Activated CD8-positive, alpha-beta memory T cell treated with anti-CD3 and anti-CD28 coated beads, Interleukin-2, amount 50 U/mL, for 1 hour (primary cell): Measurements from ENCODE around the gene CCL26.
"Not testable (repeated sequence)": the region's sequence is repeated elsewhere in the genome, so short reads cannot be mapped to it uniquely, and the experiment has no call there.

Experiments used
- DNase-seq: peaks from one replicate; pipeline ENCODE4 v3.0.0-alpha.2; 2020; ENCODE audit errors: extremely low read depth

The CCL26 gene

DNA sequence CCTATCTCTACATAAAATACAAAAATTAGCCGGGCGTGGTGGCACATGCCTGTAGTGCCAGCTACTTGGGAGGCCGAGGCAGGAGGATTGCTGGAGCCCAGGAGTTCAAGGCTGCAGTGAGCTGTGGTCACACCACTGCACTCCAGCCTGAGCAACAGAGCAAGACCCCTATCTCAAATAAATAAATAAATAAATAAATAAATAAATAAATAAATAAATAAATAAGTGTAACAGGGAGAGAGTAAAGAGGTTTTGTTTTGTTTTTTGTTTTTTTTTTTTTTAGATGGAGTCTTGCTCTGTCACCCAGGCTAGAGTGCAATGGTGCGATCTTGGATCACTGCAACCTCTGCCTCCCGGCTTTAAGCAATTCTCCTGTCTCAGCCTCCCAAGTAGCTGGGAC is 20.6 kb upstream of the CCL26 start:
- DNase-seq: not testable (repeated sequence)

DNA sequence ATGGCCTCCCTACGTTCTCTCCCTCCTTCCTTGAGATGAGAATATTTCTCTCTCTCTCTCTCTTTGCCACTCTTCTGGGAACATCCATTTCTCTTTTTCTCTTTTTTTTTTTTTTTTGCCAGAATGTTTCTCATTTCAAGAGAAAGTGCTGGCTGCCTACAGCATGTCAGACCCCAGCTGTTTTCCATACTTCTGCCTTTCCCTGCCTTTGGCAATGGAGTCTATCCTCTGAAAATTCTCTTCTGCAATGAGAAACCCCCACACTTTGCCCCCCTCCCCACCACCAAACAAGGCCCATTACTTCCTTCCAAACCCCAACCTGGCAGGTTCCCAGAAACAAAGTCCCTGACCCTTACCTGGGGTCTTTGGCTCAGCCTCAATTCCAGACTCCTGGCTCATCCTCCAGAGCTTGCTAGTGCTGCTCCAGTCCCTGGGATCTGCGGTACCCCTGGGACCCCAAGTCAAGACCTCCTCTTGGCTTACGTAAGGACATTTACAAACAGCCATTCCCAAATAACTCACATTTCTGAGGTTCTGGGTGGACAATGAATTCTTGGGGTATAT is 17.4 kb upstream of the CCL26 start:
- DNase-seq: no peak

DNA sequence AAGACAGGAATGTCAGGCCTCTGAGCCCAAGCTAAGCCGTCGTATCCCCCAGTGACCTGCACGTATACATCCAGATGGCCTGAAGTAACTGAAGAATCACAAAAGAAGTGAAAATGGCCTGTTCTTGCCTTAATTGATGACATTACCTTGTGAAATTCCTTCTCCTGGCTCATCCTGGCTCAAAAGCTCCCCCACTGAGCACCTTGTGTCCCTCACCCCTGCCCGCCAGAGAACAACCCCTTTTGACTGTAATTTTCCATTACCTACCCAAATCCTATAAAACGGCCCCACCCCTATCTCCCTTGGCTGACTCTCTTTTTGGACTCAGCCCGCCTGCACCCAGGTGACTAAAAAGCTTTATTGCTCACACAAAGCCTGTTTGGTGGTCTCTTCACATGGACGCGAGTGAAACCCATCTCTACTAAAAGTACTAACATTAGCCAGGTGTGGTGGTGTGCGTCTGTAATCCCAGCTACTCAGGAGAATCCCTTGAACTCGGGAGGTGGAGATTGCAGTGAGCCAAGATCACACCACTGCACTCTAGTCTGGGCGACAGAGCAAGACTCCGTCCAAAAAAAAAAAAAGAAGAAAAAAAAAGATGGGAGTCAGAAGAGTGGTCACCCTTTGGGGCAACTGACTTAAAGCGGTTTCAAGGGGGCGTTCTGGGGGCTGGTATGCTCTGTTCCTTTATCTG is 16.3 kb upstream of the CCL26 start:
- not testable (repeated sequence) for DNase-seq

DNA sequence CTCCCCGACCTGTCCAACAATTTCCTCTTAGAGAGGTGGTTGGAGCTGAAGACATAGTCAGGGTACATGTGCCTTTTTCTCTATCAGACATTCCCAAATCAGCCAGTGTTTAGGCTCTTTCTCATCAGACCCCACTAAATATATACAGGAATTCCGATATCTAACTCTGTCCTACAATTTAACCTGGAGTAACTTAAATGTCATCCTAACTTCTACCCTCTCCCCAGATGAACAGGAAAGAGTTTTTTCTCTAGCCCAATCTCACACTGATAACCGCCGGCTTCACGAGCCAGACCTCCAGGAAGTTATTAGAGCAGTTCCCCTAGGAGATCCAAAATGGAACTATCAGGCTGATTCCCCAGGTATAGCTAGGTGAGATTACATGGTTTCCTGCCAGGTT is 11.0 kb upstream of the CCL26 start:
- not testable (repeated sequence) for DNase-seq

DNA sequence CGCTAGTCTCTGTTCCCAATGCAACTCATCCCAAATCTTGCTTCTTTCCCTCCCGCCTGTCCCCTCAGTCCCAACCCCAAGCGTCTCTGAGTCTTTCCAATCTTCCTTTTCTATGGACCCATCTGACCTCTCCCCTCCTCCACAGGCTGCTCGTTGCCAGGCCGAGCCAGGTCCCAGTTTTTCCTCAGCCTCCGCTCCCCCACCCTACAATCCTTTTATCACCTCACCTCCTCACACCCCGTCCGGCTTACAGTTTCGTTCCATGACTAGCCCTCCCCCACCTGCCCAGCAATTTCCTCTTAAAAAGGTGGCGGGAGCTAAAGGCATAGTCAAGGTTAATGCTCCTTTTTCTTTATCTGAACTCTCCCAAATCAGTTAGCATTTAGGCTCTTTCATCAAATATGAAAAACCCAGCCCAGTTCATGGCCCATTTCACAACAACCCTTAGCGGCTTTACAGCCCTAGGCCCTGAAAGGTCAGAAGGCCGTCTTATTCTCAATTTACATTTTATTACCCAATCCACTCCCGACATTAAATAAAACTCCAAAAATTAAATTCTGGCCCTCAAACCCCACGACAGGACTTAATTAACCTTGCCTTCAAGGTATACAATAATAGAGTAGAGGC is 8.7 kb upstream of the CCL26 start:
- DNase-seq: not testable (repeated sequence)

DNA sequence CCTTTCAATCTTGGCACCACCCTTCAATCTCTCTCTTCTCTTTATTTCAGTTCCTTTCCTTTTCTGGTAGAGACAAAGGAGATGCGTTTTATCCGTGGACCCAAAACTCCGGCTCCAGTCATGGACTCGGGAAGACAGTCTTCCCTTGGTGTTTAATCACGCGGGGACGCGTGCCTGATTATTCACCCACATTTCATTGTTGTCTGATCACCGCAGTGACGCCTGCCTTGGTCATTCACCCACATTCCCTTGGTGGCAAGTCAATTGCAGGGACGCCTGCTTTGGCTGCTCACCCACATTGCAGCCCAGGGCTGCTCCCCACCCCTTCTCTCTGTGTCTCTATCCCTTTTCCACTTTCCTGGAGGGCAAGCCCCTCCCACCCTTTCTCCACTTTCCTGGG is 7.5 kb upstream of the CCL26 start:
- not testable (repeated sequence) for DNase-seq

DNA sequence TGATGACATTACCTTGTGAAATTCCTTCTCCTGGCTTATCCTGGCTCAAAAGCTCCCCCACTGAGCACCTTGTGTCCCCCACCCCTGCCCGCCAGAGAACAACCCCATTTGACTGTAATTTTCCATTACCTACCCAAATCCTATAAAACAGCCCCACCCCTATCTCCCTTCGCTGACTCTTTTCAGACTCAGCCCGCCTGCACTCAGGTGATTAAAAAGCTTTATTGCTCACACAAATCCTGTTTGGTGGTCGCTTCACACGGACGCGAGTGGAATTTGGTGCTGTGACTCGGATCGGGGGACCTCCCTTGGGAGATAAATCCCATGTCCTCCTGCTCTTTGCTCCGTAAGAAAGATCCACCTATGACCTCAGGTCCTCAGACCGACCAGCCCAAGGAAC is 7.0 kb upstream of the CCL26 start:
- DNase-seq: not testable (repeated sequence)

DNA sequence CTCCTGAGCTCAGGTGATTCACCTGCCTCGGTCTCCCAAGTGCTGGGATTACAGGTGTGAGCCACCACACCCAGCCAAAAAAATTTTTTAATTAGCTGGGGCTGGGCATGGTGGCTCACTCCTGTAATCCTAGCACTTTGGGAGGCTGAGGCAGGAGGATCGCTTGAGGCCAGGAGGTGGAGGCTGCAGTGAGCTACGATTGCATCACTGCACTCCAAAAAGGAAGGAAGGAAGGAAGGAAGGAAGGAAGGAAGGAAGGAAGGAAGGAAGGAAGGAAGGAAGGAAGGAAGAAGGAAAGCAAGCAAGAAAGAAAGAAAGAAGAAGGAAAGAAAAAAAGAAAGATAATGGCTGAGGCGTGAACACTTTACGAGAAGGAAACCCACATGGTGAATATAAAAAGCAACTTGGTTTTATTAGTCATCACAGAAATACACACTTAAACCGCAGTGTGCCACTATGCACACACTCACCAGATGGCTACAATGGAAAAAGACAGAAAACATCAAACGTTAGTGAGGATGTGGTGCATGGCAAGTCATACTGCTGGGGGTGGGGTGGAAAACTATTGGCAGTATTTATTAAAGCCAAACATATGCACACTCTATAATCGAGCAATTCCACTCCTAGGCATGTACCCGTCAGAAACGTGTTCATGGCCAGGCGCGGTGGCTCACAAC is 4.4 kb upstream of the CCL26 start:
- peak; percentile 25 for DNase-seq

DNA sequence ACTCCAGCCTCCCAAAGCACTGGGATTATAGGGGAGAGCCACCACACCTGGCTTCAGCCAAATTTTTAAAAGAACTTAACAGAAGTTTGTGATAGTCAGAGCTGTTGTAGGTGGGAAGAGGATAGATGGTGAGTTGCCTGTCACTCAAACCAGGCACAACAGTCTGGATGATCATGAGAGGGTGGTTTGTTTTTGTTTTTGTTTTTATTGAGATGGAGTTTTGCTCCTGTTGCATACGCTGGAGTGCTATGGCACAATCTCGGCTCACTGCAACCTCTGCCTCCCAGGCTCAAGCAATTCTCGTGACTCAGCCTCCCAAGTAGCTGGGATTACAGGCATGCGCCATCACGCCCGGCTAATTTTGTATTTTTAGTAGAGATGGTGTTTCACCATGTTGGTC is 1.9 kb upstream of the CCL26 start:
- DNase-seq: not testable (repeated sequence)

DNA sequence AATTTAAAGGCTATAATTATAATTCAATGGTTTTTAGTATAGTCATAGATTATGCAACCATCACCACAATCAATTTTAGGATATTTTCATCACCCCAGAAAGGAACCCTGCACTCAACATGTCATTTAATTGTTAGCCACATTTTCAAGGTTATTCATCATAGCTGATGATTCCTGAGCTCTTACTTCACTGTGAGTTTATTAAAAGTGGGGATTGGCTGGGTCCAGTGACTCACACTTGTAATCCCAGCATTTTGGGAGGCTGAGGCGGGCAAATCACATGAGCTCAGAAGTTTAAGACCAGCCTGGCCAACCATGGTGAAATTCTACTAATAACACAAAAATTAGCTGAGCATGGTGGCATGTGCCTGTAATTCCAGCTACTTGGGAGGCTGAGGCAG is 787 bp downstream of the CCL26 start:
- no peak for DNase-seq

DNA sequence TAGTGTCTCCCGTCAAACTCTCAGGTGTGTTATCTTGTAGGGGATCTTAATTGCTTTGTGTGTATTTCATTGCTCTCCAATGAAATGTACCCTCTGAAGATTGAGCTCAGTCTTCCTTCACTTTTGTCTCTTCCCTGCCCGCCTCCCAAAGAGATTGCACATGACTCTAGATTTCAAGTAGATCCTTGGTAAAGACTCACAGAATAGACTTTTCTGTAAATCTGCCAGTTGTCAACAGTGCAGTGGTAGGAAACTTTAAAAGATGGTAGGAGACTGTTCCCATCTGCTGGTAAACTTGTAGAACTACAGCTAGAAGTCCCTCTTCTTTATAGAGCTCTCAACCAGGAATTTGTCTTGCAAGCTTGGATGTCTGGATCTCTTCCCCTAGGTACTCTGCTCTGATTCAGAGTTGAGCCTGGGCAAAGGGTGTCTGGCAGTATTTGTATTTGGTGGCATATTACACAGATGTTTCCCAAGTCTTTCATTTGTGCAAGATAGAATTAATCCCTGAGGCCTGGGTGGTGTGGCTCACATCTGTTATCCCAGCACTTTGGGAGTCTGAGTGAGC is 9.6 kb downstream of the CCL26 start:
- no peak for DNase-seq

DNA sequence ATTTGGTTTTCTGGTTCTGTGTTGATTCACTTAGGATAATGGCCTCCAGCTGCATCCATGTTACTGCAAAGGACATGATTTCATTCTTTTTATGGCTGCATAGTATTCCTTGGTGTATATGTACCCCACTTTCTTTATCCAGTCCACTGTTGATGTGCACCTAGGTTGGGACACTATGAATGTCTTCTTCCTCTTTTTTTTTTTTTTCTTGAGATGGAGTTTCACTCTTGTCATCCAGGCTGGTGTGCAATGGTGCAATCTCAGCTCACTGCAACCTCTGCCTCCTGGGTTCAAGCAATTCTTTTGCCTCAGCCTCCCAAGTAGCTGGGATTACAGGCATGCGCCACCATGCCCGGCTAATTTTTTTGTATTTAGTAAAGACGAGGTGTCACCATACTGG is 10.2 kb downstream of the CCL26 start:
- not testable (repeated sequence) for DNase-seq

DNA sequence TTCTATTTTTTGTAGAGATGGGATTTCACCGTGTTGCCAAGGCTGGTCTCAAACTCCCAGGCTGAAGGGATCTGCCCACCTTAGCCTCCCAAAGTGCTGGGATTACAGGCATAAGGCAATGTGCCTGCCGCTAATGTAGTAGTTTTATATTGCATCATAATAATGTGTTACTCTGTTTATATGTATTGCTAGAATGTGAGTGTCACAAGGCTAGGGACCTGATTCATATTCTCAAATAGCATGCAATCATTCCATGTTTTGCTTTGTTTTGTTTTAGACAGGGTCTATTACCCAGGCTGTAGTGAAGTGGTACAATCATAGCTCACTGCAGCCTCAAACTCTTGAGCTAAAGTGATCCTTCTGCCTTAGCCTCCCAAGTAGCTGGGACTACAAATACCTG is 13.5 kb downstream of the CCL26 start:
- DNase-seq: no peak

DNA sequence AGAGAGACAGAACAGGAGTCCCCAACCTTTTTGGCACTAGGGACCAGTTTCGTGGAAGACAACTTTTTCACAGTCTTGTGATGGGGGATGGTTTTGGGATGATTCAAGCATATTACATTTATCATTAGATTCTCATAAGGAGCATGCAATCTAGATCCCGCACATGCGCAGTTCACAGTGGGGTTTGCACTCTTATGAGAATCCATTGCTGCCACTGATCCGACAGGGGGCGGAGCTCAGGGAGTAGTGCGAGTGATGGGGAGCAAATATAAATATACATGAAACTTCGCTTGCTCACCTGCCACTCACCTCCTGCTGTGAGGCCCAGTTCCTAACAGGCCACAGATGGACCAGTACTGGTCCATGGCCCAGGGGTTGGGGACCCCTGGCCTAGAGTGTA is 14.2 kb downstream of the CCL26 start:
- no peak for DNase-seq

DNA sequence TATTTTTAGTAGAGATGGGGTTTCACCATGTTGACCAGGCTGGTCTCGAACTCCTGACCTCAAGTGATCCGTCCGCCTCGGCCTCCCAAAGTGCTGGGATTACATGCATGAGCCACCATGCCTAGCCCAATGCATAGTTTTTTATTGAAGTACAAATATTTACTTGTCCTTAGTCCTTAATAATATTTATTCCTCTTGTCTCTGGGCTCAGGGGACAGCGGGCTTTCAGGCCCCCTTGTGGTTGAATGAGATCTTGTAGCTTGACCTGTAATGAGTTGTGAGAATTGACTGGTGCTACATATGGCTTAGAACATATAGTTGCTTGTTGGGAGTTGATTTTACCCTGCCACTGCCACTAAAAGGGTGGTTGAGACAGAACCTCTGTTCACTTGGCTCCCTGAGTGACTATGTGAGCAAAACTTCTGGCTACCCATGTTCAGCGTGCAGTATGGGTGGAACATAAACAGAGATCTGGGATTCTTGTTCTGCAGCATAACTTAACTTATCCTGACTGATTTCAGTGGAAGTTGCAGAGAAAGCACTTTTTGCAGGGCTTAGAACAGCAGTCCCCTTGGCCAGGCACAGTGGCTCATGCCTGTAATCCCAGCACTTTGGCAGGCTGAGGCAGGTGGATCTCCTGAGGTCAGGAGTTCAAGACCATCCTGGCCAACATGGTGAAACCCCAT is 14.9 kb downstream of the CCL26 start:
- no peak for DNase-seq

DNA sequence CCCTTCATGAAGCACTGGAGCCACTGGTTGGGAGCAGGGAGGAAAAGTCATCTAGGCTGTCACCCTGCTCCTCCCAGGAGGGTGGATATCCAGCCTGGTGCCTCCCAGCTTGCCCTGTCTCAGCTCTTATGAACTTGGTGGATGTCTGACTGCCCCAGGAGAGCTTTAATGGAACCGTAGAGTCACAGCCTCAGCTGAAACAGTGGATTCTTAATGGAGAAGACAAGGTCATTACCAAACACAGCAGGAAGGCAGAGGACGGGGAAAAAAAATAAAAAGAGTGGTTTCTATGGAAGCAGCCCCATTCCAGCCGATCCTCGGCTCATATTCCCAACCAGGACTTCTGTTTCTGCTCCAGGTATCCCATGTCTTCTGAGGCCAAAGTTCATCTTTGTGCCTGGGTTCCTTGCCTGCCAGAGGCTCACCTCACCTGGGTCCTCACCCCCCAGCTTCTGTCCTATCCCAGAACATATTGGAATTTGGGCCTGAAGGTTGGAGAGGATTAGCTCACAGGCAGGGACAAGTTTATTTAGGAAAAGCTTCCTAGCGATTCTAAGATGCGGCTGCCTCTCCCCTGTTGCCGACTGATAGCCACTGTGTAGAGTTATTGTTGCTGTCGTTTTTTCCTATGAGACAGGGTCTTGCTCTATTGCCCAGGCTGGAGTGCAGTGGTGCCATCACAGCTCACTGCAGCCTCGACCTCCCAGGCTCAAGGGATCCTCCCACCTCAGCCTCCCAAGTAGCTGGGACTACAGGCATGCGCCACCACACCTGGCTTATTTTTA is 15.6 kb downstream of the CCL26 start:
- DNase-seq: no peak

DNA sequence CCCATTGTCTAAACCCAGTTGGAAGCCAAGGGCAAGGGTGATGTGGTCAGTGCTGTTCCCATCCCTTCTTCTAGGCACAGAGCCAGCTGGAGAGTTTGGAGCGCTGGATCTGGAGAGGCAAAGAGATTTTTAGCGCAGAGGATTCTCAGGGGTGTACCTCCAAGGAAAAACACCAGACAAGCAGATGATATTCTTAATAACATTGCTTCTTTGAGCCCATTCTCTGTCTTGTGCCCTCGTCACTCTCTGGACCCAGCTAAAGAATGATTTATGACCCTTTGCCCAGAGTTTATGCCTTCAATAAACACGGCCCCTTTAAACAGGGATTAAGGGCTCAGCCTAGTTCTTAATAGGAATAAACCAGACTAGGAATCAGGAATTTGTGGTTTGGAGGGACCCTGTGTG is 28.6 kb downstream of the CCL26 start:
- no peak for DNase-seq

DNA sequence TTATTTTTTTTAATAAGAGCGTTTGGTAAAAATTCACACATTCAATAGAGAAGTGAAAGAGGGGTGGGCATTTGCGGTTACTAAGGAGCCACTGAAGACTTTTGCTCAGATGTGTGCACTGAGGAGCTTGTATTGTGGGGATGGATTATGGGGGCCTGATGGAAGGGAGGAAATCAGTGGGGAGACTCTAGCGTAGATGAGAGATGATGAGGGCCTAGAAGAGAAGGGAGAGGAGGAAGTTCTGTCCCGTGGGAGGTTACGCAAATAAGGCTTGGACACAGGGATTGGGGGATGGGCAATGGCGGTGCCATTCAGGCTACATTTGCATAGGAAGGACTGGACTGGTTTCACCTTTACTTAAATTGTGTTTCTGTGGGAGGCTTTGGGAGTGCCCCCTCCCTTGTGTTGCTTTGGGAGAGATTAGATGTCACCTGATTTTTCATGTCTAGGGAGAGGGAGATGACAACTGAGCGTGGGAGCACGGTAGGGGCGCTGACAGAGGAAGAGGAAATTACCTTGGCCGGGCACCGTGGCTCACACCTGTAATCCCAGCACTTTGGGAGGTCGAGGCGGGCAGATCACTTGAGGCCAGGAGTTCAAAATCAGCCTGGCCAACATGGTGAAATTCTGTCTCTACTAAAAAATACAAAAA is 31.0 kb downstream of the CCL26 start:
- no peak for DNase-seq

DNA sequence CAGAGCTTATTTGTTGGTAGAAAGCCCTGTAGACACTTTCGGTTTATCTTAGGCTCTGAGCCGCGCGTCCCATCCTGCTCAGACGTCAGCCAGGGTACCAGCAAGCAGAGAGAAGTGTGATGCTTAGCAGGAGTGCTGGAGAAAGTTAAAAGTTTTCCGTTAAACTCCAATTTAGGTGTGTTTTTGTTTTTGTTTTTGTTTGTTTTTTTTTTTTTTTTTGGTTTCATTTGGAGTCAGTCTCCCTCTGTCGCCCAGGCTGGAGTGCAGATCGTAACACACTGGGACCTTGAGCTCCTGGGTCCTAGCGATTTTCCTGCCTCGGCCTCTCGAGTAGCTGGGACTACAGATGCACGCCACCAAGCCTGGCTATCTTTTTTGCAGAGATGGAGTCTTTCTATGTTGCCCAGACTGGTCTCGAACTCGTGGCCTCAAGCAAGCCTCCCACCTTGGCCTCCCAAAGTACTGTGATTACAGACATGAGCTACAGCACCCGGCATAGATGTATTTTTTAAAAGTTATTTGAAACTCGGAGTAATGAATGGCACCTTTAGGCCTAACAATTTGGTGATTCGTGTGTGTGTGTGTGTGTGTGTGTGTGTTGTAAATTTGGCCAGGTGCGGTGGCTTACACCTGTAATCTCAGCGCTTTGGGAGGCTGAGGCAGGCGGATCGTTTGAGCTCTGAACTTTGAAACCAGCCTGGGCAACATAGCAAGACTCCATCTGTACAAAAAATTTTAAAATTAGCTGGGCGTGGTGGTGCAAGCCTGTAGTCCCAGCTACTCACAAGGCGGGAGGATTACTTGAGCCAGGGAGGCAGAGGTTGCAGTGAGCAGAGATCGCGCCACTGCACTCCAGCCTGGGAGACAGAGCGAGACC is 32.0 kb downstream of the CCL26 start:
- peak; percentile 18 for DNase-seq
